Subcutaneous adipose tissue (tissue), 4 donors: ENCODE measurements around the gene BCOR. TPM values are rescaled to one million over a fixed set of nuclear protein-coding genes. Genes with fewer than 3 reads are reported as not detected.

Experiments used
- CTCF ChIP-seq: fragments of 450-650 bp; IDR thresholded peaks from one replicate; pipeline ENCODE4 v1.5.1; 2016; ENCODE audit warnings: low read depth, mild to moderate bottlenecking, control low read depth, antibody characterized with exemption, moderate library complexity
- total RNA-seq, 4 donors: library from RNA; depleted of rRNA; stranded (reverse); fragments of >200 nt; gene quantifications; one replicate each; pipeline ENCODE4 v1.1.0, GENCODE V29; 2016

The BCOR gene
- total RNA-seq, 4 donors from 2014 or later = 9.3 to 17.1 (median 9.5) TPM

GRCh38 chrX:40074080-40074958 is 23.4 kb downstream of the BCOR start:
- no peak for TF ChIP-seq CTCF

GRCh38 chrX:40073439-40074054 is 24.2 kb downstream of the BCOR start:
- TF ChIP-seq CTCF = no peak

GRCh38 chrX:40072246-40072645 is 25.5 kb downstream of the BCOR start:
- no peak for TF ChIP-seq CTCF

- no peak for TF ChIP-seq CTCF
Observed at GRCh38 chrX:40068048-40068447, 29.7 kb downstream of the BCOR start.

- no peak for TF ChIP-seq CTCF
Observed at GRCh38 chrX:40066700-40067099, 31.1 kb downstream of the BCOR start.

GRCh38 chrX:40065296-40066046 is 32.3 kb downstream of the BCOR start:
- TF ChIP-seq CTCF = no peak
